HL-60 (cell line): ENCODE results near the gene FBXL17.
"Not testable (repeated sequence)": the region's sequence is repeated elsewhere in the genome, so short reads cannot be mapped to it uniquely, and the experiment has no call there.

Experiments used
- POLR2AphosphoS5 ChIP-seq: IDR thresholded peaks from 2 replicates; pipeline ENCODE4 v1.6.1; 2012; ENCODE audit warnings: low read depth
- TF ChIP-seq, protein P1 (sequence below): IDR thresholded peaks from one replicate; pipeline ENCODE4 v1.5.1; 2011; ENCODE audit warnings: low read length, control low read depth, inconsistent platforms; ENCODE audit not compliant: insufficient read depth
- TF ChIP-seq, protein P2 (sequence below): IDR thresholded peaks from 2 replicates; pipeline ENCODE4 v1.6.1; 2012; ENCODE audit warnings: low read depth; ENCODE audit not compliant: insufficient replicate concordance

DNA sequence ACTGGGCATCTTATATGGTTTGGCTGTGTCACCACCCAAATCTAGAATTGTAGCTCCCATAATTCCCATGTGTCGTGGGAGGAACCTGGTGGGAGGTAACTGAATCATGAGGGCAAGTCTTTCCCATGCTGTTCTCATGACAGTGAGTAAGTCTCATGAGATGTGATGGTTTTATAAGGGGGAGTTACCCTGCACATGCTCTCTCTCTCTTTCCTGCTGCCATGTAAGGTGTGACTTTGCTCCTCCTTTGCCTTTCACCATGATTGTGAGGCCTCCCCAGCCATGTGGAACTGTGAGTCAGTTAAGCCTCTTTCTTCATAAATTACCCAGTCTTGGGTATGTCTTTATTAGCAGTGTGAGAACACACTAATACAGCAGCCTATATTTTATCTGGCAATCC is 229.0 kb downstream of the FBXL17 start:
- TF ChIP-seq, protein P1, sequence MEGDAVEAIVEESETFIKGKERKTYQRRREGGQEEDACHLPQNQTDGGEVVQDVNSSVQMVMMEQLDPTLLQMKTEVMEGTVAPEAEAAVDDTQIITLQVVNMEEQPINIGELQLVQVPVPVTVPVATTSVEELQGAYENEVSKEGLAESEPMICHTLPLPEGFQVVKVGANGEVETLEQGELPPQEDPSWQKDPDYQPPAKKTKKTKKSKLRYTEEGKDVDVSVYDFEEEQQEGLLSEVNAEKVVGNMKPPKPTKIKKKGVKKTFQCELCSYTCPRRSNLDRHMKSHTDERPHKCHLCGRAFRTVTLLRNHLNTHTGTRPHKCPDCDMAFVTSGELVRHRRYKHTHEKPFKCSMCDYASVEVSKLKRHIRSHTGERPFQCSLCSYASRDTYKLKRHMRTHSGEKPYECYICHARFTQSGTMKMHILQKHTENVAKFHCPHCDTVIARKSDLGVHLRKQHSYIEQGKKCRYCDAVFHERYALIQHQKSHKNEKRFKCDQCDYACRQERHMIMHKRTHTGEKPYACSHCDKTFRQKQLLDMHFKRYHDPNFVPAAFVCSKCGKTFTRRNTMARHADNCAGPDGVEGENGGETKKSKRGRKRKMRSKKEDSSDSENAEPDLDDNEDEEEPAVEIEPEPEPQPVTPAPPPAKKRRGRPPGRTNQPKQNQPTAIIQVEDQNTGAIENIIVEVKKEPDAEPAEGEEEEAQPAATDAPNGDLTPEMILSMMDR, result not testable (repeated sequence)
- TF ChIP-seq, protein P2, sequence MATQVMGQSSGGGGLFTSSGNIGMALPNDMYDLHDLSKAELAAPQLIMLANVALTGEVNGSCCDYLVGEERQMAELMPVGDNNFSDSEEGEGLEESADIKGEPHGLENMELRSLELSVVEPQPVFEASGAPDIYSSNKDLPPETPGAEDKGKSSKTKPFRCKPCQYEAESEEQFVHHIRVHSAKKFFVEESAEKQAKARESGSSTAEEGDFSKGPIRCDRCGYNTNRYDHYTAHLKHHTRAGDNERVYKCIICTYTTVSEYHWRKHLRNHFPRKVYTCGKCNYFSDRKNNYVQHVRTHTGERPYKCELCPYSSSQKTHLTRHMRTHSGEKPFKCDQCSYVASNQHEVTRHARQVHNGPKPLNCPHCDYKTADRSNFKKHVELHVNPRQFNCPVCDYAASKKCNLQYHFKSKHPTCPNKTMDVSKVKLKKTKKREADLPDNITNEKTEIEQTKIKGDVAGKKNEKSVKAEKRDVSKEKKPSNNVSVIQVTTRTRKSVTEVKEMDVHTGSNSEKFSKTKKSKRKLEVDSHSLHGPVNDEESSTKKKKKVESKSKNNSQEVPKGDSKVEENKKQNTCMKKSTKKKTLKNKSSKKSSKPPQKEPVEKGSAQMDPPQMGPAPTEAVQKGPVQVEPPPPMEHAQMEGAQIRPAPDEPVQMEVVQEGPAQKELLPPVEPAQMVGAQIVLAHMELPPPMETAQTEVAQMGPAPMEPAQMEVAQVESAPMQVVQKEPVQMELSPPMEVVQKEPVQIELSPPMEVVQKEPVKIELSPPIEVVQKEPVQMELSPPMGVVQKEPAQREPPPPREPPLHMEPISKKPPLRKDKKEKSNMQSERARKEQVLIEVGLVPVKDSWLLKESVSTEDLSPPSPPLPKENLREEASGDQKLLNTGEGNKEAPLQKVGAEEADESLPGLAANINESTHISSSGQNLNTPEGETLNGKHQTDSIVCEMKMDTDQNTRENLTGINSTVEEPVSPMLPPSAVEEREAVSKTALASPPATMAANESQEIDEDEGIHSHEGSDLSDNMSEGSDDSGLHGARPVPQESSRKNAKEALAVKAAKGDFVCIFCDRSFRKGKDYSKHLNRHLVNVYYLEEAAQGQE, result not testable (repeated sequence)
- TF ChIP-seq POLR2AphosphoS5, result not testable (repeated sequence)
